ENCODE data around the gene TFDP2. TPM values are rescaled to one million over a fixed set of nuclear protein-coding genes. Genes with fewer than 3 reads are reported as not detected.

The TFDP2 gene
- total RNA-seq, 1 donor from 2014 or later, result 64.5 TPM

DNA sequence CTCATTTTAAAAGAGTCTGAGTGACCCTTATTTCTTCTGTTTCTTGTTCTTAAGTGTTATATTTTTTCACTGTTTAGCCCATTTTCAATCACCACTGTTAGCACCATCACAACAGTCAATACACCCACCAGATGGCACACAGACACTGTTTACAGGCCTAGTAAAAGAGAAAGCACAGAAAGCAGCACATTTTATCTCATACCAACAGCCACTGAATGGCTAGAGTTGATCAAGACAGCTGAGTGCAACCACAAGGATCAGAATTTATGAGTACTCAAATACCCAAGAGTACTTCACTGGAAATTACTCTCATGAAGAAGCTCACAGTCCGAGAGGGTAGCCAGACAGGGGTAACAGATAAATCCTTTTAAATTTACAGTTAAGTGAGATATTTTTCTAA, 127.0 kb downstream of the TFDP2 start:
- no peaks in the 10 kb centered on the region for H3K27me3 Mint-ChIP-seq (ENCODE audit: low read depth)
- no peak for TF ChIP-seq CTCF (conservative IDR thresholded peaks at IDR 0.05)
- H3K4me3 Mint-ChIP-seq, result no peak overlapping the region
- H3K9me3 Mint-ChIP-seq, result no peaks in the 10 kb centered on the region
- H3K4me1 Mint-ChIP-seq, result peaks cover 38% of the 10 kb centered on the region
- peaks cover 7% of the 10 kb centered on the region for H3K36me3 Mint-ChIP-seq (ENCODE audit: low read depth)
- DNase-seq (ENCODE audit: low read depth, low spot score), result no peak
- H3K27ac Mint-ChIP-seq (ENCODE audit: unreplicated experiment), result no peak overlapping the region

DNA sequence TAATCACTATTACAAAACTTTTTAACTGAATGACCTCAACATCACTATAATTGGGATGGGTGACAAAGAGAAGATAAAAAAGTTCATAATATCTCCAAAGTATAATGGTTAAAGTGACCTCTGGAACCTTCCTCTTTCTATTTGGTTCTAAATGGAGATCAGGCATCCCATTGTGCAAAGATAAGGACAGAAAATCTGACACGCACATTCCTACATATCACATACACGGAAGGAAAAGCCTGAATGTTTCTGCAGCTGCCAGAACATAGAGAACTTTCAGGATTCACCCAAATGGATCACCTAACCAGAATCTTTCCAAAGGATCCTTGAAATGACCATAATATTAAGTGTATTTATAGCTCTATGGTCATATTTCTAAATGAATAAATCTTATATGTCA, 128.2 kb downstream of the TFDP2 start:
- no peaks in the 10 kb centered on the region for H3K27me3 Mint-ChIP-seq (ENCODE audit: low read depth)
- TF ChIP-seq CTCF (conservative IDR thresholded peaks at IDR 0.05), result no peak
- H3K4me1 Mint-ChIP-seq, result peaks cover 29% of the 10 kb centered on the region
- H3K36me3 Mint-ChIP-seq (ENCODE audit: low read depth), result peaks cover 12% of the 10 kb centered on the region
- H3K27ac Mint-ChIP-seq (ENCODE audit: unreplicated experiment), result no peak overlapping the region
- no peaks in the 10 kb centered on the region for H3K9me3 Mint-ChIP-seq
- no peak overlapping the region for H3K4me3 Mint-ChIP-seq
- no peak for DNase-seq (ENCODE audit: low read depth, low spot score)

DNA sequence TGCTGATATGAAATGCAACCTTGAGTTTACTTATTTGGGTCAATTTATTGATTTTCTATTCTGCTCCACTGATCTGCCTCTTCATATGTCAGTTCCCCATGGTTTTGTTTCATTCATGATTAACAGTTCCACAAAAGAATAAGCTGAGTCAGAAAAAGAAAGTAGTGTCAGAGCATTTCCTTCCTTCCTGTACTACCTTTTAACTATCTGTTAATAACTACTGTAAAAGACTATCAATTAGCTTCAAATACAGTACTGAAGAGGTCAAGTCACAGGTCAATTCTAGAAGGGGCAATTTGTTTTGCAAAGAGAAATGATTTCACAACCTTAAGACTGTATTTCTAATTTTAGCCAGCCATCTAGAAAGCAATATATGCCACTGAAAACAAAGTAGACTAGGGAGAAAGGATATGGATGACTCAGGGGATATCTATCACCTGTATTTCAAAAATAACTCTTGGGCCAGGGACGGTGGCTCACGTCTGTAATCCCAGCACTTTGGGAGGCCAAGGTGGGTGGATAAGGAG, 129.5 kb downstream of the TFDP2 start:
- no peak for DNase-seq (ENCODE audit: low read depth, low spot score)
- H3K27ac Mint-ChIP-seq (ENCODE audit: unreplicated experiment), result no peak overlapping the region
- H3K4me3 Mint-ChIP-seq, result no peak overlapping the region
- no peak for TF ChIP-seq CTCF (conservative IDR thresholded peaks at IDR 0.05)
- peaks cover 12% of the 10 kb centered on the region for H3K36me3 Mint-ChIP-seq (ENCODE audit: low read depth)
- no peaks in the 10 kb centered on the region for H3K9me3 Mint-ChIP-seq
- no peaks in the 10 kb centered on the region for H3K27me3 Mint-ChIP-seq (ENCODE audit: low read depth)
- H3K4me1 Mint-ChIP-seq, result peaks cover 25% of the 10 kb centered on the region

DNA sequence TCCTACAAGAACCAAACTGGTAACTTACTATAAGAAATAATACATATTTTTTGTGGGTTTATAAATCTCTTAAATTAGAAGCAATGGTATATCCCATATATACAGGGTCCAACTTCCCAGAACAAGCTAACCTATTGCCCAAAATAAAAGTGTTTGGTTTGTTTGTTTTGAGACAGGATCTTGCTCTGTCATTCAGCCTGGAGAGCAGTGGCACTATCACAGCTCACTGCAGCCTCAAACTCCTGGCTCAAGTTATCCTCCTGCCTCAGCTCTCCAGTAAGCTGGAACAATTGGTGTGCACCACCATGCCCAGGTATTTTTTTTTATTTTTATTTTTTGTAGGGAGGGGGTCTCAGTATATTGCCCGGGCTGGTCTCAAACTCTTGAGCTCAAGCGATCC, 135.4 kb downstream of the TFDP2 start:
- Mint-ChIP-seq H3K27me3 (ENCODE audit: low read depth) (no peaks in the 10 kb centered on the region), H3K9me3 (no peaks in the 10 kb centered on the region), H3K27ac (ENCODE audit: unreplicated experiment) (no peak overlapping the region)

DNA sequence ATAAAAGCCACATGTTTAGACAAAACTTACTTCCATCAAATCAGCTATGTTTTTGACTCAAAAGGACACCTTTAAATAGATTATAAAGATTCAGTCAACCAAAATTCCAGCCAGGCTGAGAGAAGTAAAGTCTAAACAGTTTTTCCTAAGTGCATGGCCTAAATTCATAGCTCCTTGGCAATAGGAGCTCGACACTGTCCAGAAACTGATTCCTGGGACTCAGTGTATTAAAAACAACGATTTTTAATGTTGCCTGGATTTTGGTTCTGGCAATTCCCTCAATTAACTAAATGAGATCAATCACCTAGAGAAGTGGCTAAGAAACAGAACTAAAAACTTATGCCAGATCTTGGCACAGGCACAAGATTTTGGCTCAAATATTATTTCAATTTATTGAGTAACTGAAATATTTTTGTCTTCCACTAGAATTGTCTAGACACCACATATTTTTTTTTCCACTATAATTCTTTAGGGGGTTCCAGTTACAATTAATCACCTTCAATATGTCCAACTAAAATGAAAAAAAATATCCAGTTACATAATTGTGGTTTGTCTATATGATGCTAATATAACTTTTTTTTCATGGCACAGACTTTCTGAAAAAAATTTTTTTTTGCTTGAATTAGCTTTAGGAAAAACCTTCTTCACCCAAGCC, 135.9 kb downstream of the TFDP2 start:
- H3K4me1 Mint-ChIP-seq, result peaks cover 4% of the 10 kb centered on the region
- no peak overlapping the region for H3K4me3 Mint-ChIP-seq
- no peaks in the 10 kb centered on the region for H3K9me3 Mint-ChIP-seq
- H3K36me3 Mint-ChIP-seq (ENCODE audit: low read depth), result peaks cover 5% of the 10 kb centered on the region
- no peak for DNase-seq (ENCODE audit: low read depth, low spot score)
- no peak for TF ChIP-seq CTCF (conservative IDR thresholded peaks at IDR 0.05)
- H3K27ac Mint-ChIP-seq (ENCODE audit: unreplicated experiment), result no peak overlapping the region
- H3K27me3 Mint-ChIP-seq (ENCODE audit: low read depth), result no peaks in the 10 kb centered on the region

More for the DNA sequence above, 135.4 kb downstream of the TFDP2 start:
- no peak for TF ChIP-seq CTCF (conservative IDR thresholded peaks at IDR 0.05)
- no peak for DNase-seq (ENCODE audit: low read depth, low spot score)
- Mint-ChIP-seq H3K4me3 (no peak overlapping the region), H3K36me3 (ENCODE audit: low read depth) (peaks cover 5% of the 10 kb centered on the region), H3K4me1 (peaks cover 4% of the 10 kb centered on the region)
